Measurements from ENCODE around the gene CAMK2B.

CAMK2B gene

DNA sequence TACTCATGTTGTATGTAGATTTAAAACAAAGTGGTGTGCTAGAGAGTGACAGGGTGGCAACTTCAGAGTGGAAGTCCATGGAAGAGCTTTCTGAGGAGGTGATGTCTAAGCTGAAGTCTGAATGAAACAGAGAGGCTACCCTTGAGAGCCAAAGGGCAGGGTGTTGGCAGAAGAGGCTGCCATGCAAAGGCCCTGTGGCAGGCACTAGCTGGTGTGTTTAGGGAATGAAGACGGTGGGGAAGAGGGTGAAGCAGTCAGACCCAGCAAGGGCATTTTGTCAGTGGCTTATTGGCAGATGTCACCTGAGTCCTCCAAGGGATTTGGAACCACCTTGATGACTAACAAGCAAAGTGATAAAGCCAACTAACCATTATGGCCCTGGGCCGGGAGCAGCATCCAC is 3.7 kb upstream of the CAMK2B start:
- no peak for DNase-seq

DNA sequence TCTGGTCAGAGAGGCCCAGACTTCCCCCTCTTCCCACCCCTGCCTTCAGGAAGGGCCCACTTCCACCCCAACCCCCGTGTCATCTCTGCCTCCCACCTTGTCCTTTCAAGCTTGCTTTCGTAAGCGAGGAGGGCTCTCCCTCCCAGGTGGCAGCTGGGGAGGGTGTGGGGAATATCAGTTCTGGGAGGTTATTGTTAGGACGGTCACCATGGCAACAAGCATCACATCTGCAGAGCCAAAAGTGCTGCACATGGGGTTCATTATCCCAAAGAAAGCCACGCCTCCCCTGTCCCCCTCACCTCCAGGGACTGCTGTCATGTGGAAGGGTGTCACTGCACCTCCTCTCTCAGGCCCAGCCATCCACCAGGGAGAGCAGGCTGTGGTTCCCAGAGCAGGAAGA is 2.6 kb upstream of the CAMK2B start:
- no peak for DNase-seq

DNA sequence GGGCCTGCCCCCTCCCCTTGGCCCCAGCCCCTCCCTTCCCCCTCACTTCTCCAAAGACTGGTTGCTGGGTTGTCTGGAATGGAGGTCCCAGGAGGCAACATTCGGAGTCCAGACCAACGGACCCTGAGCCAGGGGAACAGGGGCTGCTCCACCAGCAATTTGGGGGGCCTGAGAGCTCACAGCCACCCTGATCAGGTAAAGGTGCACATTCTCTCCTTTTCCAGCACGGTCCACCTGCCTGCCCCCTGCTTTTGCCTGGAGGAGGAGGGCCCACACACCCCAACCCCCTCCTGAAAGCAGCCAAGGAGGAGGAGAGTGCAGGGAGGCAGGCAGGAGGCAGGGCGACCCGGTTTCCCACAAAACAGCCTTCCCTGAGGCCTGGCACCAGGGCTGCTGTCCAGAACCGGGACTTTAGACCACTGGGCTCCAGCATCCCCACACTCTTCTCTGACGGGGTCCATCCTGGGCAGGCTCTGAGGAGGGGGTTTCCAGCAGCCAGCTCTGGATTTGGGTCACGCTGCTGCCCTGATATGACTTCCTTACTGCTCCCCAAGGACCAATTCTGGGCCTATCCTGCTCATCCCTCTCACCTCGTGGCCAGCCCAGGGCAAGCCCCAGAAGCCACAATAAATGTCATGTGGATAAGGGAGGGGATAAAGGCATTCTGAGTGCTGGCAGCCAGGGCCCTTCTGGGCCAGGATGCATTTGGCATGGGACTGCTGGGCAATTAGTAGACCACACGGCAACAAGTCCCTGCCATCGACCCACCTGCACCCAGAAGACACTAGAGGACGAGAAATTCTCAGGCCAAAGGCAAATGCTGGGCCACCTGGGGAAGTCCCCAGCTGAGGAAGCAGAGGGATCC is 1.1 kb upstream of the CAMK2B start:
- no peak for DNase-seq

DNA sequence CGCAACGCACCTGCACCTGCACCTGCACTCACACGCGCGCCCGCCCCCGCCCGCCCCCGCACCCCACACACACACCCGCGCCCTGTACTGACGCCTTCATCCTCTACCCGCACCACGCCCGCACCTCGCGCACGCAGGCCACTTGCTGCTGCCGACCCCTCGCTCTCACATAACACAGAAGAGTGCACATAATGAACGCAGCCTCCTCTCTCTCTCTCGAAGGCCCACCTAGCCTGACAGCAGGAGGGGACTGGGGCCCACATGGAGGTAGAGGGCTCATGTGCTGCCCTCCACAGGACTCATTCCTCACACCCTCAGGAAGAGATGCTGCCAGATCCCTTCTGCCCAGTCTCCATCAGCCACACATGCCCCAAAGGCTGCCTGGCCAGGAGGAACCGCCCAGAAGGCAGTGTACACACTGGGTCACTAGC is 432 bp upstream of the CAMK2B start:
- no peak for DNase-seq

DNA sequence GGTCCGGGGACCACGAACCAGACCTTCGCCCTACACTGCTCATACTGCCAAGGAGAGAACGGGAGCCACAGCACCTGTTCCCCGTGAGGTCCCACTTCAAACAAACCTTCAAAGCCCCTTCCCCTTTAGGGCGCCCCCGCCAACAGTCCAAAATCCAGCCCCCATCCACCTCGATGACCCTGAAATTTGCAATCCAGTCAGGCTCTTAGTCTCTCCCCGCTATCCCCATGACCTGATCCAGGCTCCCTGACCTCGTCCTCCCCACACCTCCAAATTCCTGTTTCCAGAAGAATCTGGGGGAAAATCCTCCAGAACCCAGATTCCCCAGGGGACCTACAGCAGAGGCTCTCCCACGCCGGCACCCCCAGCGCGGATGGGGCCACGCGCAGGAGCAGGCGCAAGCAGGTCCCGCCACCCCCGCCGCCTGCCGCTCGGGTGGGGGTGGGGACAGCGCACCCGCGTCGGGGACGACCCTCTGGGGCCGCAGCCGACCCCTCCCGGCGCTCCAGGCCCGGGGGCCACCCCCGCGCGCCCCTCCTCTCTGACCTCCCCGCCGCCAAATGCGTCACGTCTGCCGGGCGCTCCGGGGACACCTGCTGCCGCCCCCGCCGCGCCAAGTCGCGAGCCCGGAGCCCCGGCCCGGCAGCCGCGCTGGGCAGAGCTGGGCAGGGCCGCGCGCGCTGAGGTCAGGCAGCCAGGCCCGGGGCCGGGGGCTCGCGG is 753 bp downstream of the CAMK2B start:
- DNase-seq: no peak

DNA sequence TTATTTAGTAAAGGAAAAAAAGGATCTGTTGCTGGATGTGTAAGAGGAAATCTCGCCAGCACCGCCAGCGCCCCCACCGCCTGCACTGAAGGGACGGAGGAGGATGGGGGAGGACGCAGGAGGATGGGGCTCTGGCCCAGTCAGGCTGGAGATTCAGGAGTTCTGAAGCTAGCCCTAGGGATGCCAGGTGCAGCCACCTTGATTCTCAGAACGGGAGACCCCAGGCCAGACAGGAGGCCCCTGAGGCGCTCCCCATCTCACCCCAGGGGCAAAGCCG is 1.3 kb downstream of the CAMK2B start:
- no peak for DNase-seq

DNA sequence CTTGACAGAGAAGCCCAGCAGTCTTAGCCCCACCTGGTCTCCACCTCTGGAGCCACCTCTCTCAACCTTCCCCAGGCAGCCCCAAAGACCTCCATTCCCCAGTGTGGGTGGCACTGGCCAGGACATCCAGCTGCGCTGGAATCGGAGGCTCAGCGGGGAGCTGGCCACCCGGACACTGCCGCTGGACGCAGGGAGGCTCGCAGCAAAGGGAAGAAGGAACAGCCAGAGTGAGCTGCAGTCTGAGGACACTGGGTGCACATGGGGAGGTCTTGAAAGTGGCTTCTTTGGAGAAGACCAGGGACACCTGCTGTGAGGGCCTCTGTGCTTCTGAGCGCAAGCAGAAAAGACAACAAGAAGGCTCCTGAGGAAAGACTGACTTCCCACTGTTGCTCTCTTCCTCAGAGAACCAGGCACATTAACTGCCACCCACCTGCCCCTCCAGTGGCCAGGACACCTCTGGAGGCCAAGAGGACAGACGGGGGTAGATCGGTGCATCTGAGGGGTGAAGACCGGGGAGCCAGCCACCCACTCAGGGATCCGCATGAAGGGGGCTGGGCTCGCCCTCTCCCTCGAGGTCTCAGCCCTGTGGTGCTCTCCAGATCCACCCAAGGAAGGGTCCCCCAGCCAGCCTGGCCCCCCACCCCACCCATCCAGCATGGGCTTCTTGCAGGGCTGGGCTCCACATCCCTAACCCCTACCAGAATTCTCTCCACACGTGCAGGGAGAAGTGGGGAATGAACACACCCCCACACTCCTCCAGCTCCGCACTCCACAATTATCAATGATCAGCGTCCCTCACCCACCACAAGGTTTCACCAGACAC is 1.8 kb downstream of the CAMK2B start:
- DNase-seq: no peak

DNA sequence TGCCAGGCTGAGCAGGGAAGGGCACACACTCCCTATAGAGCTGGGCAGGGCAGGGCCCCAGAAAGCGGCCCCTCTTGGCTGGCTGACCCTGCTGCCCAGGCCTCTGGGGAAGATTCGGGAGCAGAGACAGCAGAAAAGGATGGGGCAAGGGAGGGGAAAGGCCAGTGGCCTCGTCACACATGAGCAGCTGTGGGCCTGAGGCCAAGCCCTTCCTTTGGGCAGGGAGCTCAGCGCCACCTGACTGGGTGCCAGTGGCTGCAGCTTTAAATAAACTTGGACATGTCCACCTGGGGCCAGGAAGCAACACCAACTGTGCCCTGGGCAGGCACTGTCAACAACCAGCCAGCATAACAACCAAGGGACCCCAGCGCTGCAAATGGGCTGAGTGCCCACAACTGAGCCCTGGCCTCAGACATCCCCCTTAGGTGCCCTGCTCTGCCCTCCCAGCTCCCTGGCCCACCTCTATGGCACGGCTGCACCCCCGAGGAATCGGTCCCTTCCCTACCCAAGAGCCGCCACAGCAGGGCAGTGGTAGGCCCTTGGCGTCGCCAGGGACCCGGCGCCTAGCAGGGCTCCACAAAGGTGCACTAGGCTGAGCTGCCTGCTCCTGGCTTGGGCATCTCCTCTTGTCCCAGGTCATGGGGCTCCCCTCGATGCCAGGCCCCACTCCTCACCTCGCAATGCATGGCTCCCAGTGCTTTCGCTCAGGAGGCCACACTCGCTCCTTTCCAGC is 2.6 kb downstream of the CAMK2B start:
- peak in 1 of 2 experiments; percentile 62 for DNase-seq

DNA sequence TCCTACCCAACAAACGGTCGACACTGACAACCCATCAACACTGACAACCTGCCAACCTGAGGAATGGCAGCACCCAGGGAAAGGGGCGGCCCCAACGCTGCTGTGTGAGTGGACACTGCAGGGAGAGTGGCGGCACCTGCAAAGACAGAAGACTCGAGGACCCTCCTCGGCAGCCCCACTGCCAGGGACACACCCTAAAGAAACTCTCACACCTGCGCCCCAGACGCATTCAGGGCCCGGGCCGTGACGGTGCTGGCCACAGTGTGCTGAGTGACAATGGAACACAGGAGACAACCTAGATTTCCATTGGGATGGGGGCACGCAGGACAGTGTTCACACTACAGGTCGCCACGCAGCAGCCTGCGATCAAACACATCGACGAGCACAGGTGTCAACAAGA is 3.6 kb downstream of the CAMK2B start:
- DNase-seq: no peak

DNA sequence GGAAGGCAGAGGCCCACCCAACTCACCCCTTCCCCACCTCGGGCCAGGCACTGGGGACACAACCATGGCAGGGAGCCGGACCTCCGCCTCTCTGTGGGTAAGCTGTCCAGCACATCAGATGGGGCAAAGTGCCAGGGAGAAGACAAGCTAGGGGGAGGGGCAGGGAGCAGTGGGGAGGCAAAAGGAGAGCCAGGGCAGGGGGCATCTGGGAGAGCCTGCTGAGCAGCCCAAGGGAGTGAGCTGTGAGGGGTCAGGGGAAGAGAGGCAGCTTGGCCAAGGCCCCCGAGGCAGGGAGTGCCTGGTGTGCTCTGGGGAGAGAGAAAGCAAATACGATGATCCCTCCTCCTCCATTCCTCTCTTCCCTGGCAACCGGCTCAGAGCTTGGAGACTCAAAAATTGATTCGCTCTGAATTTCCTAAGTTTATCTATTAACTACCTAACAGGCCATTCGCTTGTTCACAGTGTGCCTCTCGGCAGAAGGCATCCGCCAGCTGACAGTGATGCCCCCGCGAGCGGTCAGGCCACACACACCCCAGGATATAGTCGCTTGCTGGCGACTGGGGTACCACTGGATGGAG is 4.5 kb downstream of the CAMK2B start:
- no peak for DNase-seq

DNA sequence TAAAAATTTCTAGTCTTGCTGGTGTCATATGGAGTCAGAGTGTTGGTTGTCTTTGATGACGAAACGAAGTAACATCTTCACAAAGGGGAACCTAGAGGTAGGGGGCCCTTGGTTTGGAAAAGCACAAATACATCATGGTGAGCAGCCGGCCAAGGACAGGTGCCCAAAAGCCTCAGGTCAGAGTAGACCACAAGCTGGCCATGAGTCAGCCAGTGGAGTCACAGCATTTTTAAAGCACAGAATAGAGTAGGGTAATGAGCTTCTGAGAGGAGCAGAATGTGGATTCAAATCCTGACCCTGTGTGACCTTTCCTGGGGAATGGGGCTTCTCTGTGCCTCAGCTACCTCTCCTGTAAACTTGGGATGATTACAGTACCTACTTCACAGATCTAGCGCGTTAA is 5.3 kb downstream of the CAMK2B start:
- DNase-seq: no peak

DNA sequence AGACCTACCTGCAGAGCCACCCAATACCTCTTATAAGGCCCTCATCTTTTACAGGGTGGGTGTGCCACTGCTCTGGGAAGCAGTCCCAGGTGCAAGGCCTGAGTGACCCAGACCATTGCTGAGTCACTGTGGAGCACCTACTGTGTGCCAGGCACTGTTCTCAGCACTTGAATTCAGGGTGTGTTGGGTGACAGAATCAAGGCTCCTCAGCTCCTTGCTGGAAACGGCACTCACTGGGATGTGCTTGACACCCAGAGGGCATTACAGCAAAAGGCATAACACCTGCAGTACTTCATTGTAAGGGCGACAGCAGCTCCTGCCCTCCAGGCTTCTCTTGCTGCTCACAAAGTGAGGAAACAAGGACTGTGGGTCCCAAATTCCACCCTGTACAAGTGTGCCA is 7.1 kb downstream of the CAMK2B start:
- DNase-seq: no peak

DNA sequence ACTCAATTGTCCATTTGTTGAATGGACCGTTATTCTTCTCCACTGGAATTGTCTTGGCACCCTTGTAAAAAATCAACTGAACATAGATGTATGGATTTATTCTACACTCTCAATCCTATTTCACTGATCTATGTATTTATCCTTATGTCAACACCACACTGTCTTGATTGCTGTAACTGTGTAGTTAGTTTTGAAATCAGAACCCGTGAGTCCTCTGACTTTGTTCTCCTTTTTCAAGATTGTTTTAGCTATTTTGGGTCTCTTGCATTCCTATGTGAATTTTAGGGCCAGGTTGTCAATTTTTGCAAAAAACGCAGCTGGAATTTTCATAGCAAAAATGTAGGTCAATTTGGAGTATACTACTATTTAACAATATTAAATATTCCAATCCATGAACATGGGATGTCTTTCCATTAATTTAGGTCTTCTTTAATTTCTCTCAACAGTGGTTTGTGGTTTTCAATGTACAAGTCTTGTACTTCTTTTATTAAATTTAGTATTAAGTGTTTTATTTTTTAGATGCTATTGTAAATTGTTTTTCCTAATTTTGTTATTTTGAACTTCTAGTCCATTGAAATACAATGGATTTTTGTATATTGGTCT is 10.0 kb downstream of the CAMK2B start:
- no peak for DNase-seq

DNA sequence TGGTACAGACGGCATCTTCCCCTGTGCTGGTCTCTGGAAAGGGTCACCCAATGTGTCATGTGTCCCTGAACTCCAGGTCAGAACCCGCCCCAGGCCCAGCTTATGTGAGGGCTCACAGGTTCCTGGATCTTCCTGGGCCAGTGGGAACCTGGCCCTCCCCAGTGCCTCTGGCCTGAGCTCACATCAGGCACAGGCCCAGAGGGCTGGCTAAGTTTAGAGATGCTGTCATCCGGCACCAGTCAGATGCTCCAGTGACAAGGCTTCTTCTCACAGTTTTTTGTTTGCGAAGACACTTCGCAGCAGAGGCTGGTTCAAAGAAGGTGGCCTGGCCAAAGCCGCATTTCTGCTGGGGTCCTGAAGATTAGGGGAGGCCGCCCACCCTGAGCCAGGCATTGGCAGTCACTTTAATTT is 11.8 kb downstream of the CAMK2B start:
- DNase-seq: no peak

DNA sequence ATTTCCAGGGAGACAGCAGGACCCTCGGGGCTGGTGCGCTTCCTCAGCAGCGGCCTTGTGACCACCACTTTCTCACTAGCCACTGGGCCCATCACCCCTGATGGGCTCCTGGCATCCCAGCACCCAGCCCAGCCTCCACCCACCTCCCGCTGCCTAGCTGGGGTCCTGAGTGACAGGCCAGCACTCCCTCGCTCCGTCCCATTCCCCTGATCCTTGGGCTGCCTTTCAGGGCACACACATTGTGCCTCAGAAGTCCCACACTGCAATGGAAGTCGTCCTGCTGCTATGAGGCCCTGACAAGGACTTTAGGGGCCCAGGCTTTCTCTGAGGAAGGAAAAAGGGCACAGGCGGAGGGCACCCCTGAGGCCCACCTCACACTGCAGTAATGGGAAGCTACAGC is 12.4 kb downstream of the CAMK2B start:
- no peak for DNase-seq

DNA sequence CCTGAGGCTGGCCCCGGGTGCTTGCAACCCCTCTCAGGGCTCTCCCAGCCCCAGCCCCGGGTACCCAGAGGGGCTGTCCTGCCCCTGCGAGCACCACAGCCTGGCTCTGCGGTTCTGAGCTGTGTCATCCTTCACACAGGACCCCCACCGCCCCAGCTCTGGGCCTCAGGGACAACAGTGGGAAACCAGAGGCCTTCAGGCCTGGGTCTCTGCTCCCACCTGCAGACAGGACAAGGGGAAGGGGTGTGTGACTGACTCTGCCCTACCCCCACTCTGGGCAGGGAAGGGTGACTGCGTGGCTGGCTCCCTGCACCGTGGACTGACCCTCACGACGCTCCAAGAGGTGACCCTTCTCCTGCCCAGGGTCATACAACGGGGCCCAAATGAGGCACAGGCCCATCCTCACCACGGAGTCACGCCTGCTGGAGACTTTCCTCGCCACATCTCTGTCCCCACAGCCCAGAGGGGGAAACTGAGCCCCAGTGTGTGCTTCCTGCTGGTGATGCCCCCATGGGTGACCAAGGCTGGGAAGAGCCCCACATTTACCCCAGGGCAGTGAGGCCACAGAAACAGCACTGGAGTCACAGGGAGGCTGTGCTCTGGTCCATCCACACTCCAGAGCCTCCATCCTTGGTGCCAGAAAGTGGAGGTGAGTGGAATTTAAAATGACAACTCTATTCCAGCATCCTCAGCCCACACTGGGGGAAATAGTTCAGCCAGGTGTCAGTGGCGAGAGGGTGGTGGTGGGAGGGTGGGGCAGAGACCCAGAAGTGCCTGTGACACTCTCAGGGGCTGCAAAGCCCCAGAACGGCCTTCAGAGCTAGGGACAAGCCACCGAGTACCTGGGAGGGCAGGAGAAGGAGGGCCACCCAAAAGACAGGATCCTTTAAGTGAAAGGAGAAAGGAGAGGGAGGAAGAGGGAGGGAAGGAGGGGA is 13.6 kb downstream of the CAMK2B start:
- DNase-seq: no peak

DNA sequence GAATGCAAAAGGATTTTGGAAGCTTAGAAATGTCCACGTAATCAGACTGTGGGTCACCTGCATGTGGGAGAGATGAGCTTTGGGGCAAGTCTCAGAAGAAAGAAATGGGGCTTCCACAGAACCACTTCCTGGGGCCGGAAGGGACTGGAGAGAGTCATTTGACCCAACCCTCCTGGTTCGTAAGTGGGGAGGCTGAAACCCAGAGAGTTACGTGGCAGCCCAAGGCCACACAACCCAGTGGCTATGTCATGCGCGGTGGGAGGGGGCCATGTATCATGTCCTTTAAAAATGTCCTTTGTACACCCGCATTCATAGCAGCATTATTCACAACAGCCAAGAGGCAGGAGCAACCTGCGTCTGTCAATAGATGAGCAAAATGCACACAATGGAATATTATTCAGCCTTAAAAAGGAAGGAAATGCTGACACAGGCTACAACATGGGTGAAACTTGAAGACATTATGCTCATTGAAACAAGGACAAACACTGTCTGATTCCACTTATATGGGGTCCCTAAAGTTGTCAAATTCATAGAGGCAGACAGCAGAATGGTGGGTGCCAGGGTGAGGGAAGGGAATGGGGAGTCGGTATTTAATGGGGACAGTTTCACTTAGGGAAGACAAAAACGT is 15.1 kb downstream of the CAMK2B start:
- no peak for DNase-seq

DNA sequence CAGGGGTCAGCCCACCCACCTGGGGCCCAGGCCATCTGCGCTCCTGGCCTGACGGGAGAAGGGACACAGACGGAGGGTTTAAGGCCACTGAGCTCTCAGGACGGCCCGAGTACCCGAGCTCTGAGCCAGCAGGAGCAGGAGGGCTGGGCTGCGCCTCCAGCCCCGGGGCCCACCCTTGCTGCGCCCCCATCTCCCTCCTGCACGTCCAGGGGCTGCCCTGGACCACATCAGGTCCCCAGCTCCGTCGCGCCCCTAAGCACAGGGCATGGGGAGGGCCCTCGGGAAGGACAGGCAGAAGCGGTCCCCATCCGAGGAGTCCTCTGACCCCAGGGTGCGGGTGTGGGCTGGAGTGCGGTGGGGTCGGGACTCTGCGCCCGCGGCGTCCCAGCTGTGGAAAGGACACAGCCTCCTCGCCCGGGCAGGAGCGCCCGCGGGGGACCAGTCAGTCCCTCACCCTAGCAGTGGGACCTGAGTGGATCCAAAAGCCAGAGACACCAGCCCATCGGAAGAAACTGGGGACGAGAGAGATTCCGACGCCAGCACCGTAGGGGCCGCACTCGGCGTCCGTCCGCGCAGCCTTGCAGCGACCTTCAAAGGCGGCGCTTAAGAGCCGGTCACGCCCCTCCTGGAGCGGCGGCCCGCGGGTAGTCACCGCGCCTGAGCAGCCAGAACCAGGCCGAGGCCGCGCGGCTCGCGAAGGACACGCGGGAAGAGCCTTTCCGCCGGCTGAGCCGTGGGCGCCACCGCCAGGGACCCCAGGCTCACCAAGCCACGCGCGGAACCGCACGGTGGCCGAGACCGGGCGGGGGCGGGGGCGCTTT is 15.9 kb downstream of the CAMK2B start:
- DNase-seq: no peak

DNA sequence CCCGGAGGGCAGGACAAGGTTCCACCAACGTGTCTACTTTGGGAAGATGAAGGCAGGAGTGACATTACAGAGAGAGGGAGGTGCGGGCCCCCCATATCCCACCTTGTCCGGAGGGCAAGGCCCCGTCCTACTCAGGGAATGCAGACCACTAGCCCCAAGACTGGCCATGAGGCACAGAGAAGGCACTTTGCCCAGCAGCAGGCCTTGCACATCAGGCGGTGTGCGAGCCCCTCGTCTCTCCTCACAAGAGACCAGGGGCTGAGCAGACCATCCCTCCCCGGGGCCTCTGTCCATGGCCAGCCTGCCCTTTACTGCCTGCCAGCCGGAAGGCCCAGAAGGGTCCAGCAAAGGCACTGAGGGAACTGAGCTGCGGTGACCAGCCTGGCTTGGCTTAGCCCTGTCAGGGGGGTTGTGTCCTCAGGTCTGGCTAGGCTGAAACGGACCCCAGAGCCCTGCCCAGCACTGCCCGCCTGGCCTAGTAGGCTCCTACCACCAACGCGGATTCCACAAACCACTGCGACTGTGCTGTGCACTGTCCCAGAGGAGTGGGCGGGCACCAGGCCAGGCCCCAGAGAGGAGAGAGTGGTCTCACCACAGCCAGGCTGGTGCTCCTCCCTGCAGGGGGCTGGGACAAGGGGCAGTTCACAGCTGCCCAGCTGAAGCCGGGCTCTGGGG is 16.7 kb downstream of the CAMK2B start:
- no peak for DNase-seq
